Transverse colon (tissue), 3 donors: ENCODE data around the gene BAAT.

Experiments used
- CTCF ChIP-seq, 5 experiments: fragments of 200-600 bp in 3 of 5; fragments of 450-650 bp in 2 of 5; sonication (generic) in 3 of 5; IDR thresholded peaks; 1 replicate in 2 of 5; 2 replicates in 3 of 5; pipeline ENCODE4 v1.5.1; 2016 to 2017; ENCODE audit warnings: antibody characterized with exemption in 5 of 5, inconsistent platforms in 3 of 5, mild to moderate bottlenecking in 2 of 5, moderate library complexity in 1 of 5
- EP300 ChIP-seq: sonication (generic); formaldehyde crosslinking; IDR thresholded peaks from one replicate; pipeline ENCODE4 v1.6.1; 2017; ENCODE audit warnings: antibody characterized with exemption, low read depth
- POLR2A ChIP-seq: fragments of 450-650 bp; IDR thresholded peaks from one replicate; pipeline ENCODE4 v1.6.1; 2016; ENCODE audit warnings: antibody characterized with exemption, mild to moderate bottlenecking, moderate library complexity

- TF ChIP-seq CTCF (IDR thresholded peaks at IDR 0.05) (no peak), EP300 (no peak), POLR2A (no peak)
Measured at GRCh38 chr9:101366038-101366756, 18.6 kb downstream of the BAAT start.
